ENCODE results near the gene ZNF709. TPM values are rescaled to one million over a fixed set of nuclear protein-coding genes. Genes with fewer than 3 reads are reported as not detected.
"Not testable (repeated sequence)": the region's sequence is repeated elsewhere in the genome, so short reads cannot be mapped to it uniquely, and the experiment has no call there.

Gene ZNF709
- total RNA-seq, 1 donor from 2014 or later = 3.7 TPM

GRCh38 chr19:12450844-12451243 is 33.8 kb downstream of the ZNF709 start:
- no peak for DNase-seq (ENCODE audit: low spot score)

GRCh38 chr19:12448808-12449207 is 35.8 kb downstream of the ZNF709 start:
- DNase-seq (ENCODE audit: low spot score) = no peak

DNA sequence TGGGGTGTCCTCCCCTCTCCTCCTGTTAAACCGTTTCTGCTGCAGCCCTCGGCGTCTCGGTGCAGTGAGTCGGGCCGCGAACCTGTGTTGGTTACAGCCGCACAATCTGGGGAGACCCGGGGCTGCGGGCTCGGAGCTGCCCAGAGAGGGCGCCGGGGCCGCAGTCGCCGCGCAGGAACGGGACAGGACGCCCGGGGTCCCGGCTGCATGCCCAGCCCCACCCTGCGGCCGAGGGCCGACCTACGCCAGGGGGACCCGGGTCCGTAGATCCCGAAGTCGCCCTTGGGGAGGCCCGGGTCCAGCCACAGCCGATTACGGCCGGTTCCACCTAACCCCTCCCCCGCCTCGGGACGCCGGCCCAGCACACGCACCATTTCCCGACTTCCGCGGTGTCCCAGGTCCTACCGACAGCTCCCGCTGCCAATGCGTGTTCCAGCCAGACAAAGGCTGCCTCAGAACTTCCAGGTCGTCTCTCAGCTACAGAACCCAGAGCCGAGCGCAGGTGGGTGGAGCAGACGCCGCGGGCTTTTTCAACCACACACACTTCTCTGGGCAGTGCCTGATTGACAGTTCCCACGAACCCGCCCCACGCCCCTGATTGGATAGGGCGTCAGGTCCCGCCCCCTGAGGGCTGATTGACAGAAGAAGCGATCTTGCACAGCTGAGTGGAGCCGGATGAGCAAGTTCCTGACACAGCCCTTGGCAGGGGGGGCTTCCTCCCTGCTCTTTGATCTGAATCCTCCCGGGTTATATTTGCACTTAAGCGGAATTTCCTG is 43.9 kb downstream of the ZNF709 start, which contains the start of gene ZNF443:
Gene ZNF443, minus strand, starts transcription at position 481 of the 776 bp plus-strand sequence. Its CDS starts 107 bp downstream, at position 374.
- peak; percentile 100 for DNase-seq (ENCODE audit: low spot score)

GRCh38 chr19:12439686-12440540 is 44.7 kb downstream of the ZNF709 start:
- DNase-seq (ENCODE audit: low spot score) = peak; percentile 28

DNA sequence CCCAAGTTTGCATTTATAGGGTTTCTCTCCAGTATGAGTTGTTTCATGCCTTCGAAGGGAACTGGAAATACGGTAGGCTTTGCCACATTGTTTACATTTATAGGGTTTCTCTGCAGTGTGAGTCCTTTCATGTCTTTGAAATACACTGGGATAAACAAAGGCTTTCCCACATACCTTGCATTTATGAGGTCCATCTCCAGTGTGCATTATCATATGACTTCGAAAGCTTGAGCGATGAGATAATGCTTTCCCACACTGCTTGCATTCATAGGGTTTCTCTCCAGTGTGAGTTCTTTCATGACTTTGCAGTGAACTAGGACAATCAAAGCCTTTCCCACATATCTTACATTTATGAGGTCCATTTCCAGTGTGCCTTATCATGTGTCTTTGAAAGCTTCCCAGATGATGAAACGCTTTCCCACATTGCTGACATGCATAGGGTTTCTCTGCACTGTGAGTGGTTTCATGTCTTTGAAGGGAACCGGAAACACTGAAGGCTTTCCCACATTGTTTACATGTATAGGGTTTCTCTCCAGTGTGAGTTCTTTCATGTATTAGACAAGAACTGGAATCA is 53.8 kb downstream of the ZNF709 start:
- DNase-seq (ENCODE audit: low spot score) = not testable (repeated sequence)

- no peak for DNase-seq (ENCODE audit: low spot score)
Measured at GRCh38 chr19:12425888-12426274, 58.7 kb downstream of the ZNF709 start.

DNA sequence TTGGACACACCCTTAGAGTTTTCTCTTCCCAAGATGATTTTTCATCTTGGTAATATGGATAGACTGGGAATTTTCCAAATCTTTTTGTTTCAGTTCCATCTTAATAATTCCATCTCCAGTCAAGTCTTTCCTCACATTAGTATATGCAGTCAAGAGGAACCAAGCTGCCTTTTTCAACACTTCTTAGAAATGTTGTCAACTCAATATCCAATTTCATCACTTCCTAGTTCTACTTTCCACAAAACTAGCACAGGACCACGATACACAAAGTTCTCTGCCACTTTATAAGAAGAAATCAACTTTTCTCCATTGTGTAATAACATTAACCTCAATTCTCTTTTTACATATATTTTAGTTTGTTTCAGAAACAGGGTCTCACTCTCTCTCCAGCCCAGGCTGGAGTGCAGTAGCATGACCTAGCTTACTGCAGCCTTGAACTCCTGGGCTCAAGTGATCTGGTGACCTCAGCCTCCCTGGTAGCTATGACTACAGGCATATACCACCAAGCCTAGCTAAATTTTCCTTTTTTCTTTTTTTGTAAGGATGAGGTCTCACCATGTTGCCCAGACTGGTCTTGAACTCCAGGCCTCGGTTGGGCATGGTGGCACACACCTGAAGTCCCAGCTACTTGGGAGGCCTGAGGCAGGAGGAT is 59.3 kb downstream of the ZNF709 start:
- DNase-seq (ENCODE audit: low spot score) = no peak

GRCh38 chr19:12417273-12417672 is 67.3 kb downstream of the ZNF709 start:
- not testable (repeated sequence) for DNase-seq (ENCODE audit: low spot score)

DNA sequence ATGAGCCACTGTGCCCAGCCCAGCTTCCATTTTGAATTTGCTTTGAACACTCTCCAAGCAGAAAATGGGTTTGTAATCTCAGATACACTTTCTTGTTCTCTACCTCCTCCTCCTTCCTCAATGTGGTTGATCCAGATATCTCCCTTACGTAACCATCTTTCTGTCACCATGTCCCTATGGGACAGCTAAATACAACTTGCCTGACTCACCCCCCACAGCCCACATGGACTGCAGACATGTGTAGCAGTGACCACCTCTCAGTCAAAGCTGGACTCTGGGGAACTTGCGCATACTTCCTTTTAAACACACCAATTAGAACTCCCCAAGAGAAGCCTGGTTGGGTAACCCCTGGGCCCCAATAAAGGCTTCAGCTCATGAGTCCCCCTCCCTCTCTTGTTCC is 72.7 kb downstream of the ZNF709 start:
- no peak for DNase-seq (ENCODE audit: low spot score)

Other genes with a start within 250 kb of the ZNF709 start
- gene ZNF44, start 189.9 kb downstream of the ZNF709 start, total RNA-seq = 10.6 TPM
- gene ZNF563, start 151.2 kb downstream of the ZNF709 start, total RNA-seq = 2.9 TPM
- 3.4 TPM for gene ZNF442, start 119.1 kb downstream of the ZNF709 start, total RNA-seq
- gene ZNF799, start 83.5 kb downstream of the ZNF709 start, total RNA-seq = 9.7 TPM
- 6.7 TPM for gene ZNF443, start 43.8 kb downstream of the ZNF709 start, total RNA-seq
- gene ZNF564, start 66.7 kb upstream of the ZNF709 start, total RNA-seq = 13.9 TPM
- 15.6 TPM for gene ZNF490, start 126.0 kb upstream of the ZNF709 start, total RNA-seq
- gene ZNF791, start 126.1 kb upstream of the ZNF709 start, total RNA-seq = 27.1 TPM
- gene MAN2B1, start 181.9 kb upstream of the ZNF709 start, total RNA-seq = 104 TPM
- gene WDR83, start 182.0 kb upstream of the ZNF709 start, total RNA-seq = 14.5 TPM
- gene DHPS, start 197.1 kb upstream of the ZNF709 start, total RNA-seq = 89.0 TPM
- gene GNG14, start 203.2 kb upstream of the ZNF709 start, total RNA-seq = not detected
- 8.9 TPM for gene FBXW9, start 211.8 kb upstream of the ZNF709 start, total RNA-seq
- gene TNPO2, start 239.1 kb upstream of the ZNF709 start, total RNA-seq = 65.5 TPM
- gene TRIR, start 249.9 kb upstream of the ZNF709 start, total RNA-seq = 172 TPM

Data from mucosa of gallbladder (tissue), 1 donor.